HG03571 (cell line): ENCODE data around the gene GLS.
"Not testable (repeated sequence)": the region's sequence is repeated elsewhere in the genome, so short reads cannot be mapped to it uniquely, and the experiment has no call there.

ENCODE experiments used
- ATAC-seq: cut with Tn5 transposase; IDR thresholded peaks from one replicate; pipeline ENCODE4 v1.9.1; 2021; ENCODE audit not compliant: unreplicated experiment

Gene GLS

DNA sequence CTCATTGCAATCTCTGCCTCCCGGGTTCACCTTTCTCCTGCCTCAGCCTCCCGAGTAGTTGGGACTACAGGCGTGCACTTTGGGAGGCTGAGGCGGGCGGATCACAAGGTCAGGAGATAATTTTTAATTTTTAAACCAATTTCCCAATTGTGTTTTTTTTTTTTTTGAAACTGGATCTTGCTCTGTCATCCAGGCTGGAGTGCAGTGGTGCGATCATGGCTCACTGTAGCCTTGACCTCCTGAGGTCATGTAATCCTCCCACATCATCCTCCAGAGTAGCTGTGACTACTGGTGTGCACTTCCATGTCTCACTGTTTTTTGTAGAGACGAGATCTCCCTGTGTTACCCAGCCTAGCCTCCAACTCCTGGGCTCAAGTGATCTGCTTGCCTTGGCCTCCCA, 49.3 kb downstream of the GLS start:
- no peak for ATAC-seq

DNA sequence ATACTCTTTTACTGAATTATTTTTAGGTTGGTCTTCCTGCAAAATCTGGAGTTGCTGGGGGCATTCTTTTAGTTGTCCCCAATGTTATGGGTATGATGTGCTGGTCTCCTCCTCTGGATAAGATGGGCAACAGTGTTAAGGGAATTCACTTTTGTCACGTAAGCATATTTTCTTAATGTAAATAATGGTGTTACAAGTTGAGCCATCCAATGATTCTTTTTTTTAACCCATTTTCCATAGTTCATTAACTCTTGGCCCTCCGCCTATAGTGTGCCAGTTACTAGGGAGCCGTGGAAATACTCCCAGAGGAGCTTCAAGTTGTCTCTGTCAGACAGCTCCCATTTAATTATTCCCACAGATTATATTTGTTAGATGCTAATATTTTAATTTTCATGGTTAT, 49.8 kb downstream of the GLS start:
- no peak for ATAC-seq

- ATAC-seq, result no peak
Measured at GRCh38 chr2:190932514-190932913, 51.9 kb downstream of the GLS start.

- no peak for ATAC-seq
Measured at GRCh38 chr2:190933361-190933760, 52.7 kb downstream of the GLS start.

DNA sequence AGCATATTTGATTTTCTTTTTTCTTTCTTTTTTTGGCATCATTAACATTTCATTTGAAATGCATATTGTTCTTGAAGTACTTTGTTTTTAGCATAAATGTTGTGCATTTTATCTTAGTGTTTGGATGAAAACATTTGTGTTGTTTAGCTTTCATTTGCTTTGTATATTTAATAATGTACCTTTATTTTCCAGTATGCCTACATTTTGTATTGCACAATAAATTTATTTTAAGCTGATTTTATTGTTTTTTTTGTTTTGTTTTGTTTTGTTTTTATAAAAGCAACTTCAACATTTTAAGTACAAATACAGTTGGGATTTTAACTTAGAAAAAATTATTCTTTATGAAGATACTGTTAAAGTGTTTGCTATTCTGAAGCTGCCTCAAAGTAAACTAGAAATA, 54.4 kb downstream of the GLS start:
- ATAC-seq, result no peak

GRCh38 chr2:190938771-190939335, 58.2 kb downstream of the GLS start:
- ATAC-seq, result no peak

- ATAC-seq, result no peak
Measured at GRCh38 chr2:190940454-190940853, 59.8 kb downstream of the GLS start.

DNA sequence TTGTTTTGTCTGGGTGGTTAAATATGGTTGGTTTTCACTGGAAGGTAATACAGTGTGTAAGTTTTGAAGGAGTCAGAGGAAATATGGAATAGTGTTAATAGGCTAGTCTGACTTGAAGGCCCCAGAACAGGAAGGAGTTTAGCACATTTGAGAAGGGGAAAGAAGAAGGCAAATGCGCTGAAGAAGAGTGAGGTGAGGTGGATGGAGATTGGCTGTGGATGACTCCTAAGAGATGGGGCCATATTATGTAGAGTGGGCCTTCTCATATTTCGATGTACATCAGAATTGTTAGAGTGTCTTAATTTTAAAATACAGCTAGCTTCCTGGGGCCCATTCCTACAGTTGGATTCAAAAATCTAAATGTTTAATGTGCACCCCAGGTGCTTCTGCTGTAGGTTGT, 61.0 kb downstream of the GLS start:
- ATAC-seq, result no peak

DNA sequence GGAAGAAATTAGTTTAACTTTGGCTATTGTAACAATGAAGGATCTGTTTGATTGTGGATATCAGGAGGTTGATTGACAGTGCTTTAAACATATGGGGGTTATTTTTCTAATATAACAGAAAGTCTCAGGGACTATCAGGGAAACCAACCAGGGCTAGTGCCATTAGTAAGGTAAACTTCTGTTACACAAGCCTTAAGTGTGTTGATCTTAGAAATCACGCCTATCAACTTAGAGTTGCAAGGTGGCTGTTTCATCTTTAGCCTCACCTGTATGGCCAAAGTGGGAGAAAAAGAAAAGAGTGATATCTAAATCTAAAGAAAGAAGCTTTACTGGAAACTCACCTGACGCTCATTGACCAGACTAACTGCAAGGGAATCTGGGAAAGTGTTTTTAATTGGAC, 62.1 kb downstream of the GLS start:
- ATAC-seq, result no peak

DNA sequence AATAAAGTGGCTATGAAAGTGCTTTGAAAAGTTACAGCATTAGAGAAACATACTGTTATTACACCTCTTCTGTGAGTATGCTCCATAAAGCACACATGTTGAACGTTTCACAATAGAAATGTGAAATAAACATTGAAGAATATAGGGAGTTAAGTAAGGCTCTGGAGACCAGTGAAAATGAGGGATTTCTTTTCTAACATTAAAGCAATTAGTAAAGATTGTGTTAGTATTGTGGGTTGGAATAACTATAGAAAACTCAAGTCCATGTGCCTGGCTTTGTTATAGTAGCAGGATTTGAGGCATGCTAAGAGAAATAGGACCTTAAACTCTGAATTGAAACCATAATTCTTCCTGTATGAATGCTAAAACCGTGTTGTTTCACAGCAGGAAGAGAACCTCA, 63.1 kb downstream of the GLS start:
- no peak for ATAC-seq

DNA sequence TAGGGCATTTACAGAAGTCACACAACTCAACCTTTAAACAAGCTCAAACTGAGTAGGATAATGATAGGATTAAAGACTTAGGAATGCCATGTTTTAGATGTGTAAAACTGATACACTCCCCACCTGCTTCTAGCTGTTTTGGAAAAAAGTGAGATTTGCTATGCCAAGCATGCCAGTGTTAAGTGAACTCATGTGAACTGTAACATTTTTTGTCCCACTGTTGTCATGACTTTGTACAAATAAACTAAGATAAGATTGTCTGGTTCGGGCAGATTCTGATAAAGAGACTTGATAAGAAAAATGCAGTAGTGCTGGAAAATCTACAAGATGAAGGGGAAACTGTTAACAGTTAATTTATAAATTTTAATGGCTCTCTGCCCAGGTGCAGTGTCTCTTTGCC, 66.5 kb downstream of the GLS start:
- no peak for ATAC-seq

GRCh38 chr2:190947711-190948251, 67.2 kb downstream of the GLS start:
- peak; percentile 53 for ATAC-seq

GRCh38 chr2:190948671-190949070, 68.0 kb downstream of the GLS start:
- no peak for ATAC-seq

- no peak for ATAC-seq
Measured at GRCh38 chr2:190950566-190950991, 70.0 kb downstream of the GLS start.

DNA sequence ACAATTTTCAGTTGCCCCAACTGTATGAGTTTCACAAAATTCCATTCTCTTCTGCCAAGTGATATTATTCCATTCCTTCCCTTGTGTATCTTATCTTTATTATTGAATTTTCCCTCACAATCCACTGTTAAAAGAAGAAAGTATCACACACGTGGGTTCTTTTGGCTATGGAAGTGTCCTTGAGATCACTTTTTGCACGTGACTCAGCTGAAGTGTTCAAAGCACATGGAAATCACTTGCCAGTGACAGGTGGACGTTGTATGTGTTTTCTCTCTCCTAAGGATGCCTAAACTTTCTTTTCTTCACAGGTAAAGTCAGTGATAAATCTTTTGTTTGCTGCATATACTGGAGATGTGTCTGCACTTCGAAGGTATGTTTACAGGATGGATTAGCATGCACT, 72.6 kb downstream of the GLS start:
- no peak for ATAC-seq

DNA sequence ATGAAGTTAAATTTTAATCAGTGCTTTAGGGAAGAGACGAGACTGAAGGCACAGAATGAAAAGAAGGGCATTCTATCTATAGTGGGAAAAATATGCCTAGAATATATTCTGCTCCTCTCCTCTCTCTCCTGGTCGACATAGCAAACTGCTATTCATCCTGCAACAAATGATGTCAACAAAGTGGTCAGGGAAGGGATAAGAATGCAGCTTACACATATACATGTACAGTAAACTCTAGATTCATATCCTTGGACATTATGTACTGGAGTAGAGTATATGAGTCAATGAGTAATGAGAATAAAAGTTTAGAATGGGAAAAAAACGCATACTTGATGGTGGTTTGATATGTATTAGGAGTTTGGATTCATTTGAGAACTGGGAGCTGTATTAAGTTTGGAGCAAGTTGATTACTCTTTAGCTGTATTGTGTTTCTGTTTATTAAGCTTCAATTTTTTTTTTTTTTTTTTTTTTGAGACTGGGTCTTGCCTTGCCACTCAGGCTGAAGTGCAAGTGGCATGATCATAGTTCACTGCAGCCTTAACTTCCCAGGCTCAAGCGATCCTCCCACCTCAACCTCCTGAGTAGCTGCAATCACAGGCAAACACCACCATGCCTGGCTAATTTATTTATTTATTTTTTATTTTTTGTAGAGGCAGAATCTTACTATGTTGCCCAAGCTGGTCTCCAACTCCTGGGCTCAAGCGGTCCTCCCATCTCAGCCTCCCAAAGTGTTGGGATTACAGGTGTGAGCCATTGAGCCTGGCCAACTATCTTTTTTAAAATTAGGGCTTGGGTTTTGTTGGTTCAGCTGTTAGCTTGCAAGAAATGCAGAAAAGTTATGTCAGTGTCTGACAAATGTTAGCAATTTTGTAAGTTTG, 79.5 kb downstream of the GLS start:
- no peak for ATAC-seq

DNA sequence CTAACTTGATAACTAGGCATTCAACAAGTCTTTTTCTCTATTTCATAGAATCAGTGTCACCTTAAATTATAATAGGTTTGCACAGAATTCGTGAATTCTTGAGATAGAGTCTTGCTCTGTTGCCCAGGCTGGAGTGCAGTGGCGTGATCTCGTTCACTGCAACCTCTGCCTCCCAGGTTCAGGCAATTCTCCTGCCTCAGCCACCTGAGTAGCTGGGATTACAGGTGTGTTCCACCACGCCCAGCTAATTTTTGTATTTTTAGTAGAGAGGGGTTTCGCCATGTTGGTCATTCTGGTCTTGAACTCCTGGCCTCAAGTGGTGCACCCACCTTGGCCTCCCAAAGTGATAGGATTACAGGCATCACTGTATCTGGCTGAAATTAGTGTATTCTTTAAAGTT, 80.5 kb downstream of the GLS start:
- not testable (repeated sequence) for ATAC-seq

GRCh38 chr2:190961918-190962487, 81.4 kb downstream of the GLS start:
- ATAC-seq, result no peak

DNA sequence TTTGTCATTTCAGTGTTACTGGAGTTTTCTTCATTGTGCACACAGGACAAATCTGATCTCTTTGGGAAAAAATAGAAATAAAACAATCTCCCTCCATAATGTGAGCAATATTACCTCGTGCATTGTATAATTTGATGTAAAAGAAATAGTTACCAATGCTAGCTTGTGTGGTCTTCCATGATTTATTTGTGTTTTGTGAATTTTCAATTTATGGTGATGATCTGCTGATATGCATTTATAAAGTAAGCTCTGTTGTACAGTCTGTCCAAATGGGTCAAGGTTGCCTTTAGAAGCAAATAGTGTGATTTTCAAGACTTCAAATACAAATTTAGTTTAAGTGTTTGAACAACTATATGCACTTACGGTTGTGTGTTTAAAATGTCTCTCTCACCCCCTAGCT, 82.5 kb downstream of the GLS start:
- no peak for ATAC-seq

GRCh38 chr2:190964170-190964795, 83.7 kb downstream of the GLS start:
- ATAC-seq, result no peak

GRCh38 chr2:190965580-190966222, 85.1 kb downstream of the GLS start:
- ATAC-seq, result no peak
